GM23338 (cell line): ENCODE data around the gene MORN3. TPM values are rescaled to one million over a fixed set of nuclear protein-coding genes. Genes with fewer than 3 reads are reported as not detected.

Experiments
- ATAC-seq: fragments of 200-7000 bp; cut with Tn5 transposase; 3 replicates; pipeline ENCODE4 v1.9.1; 2020
- DNase-seq: peaks from one replicate; pipeline ENCODE4 v3.0.0-alpha.2; 2015; ENCODE audit warnings: low spot score
- H2AFZ ChIP-seq: fragments of 200-600 bp; sonication (generic); 2 replicates; pipeline ENCODE4 v1.8.0; 2016; ENCODE audit warnings: antibody characterized with exemption, mild to moderate bottlenecking, moderate library complexity
- H3F3A ChIP-seq: fragments of 200-600 bp; sonication (generic); replicated peaks from 2 replicates; pipeline ENCODE4 v1.8.0; 2017; ENCODE audit warnings: antibody characterized with exemption, mixed run types, low read depth
- H3K27ac ChIP-seq: fragments of 200-600 bp; sonication (generic); 2 replicates; pipeline ENCODE4 v1.6.1; 2016; ENCODE audit warnings: low read depth
- H3K27me3 ChIP-seq: fragments of 200-600 bp; sonication (generic); 2 replicates; pipeline ENCODE4 v1.8.0; 2016; ENCODE audit warnings: mild to moderate bottlenecking, mixed run types, moderate library complexity; ENCODE audit not compliant: insufficient read depth
- H3K36me3 ChIP-seq: fragments of 200-600 bp; sonication (generic); 2 replicates; pipeline ENCODE4 v1.8.0; 2016; ENCODE audit warnings: mild to moderate bottlenecking; ENCODE audit not compliant: insufficient read depth
- H3K4me1 ChIP-seq: fragments of 200-600 bp; sonication (generic); 2 replicates; pipeline ENCODE4 v1.8.0; 2016; ENCODE audit warnings: mild to moderate bottlenecking, moderate library complexity; ENCODE audit not compliant: insufficient read depth
- H3K4me2 ChIP-seq: fragments of 200-600 bp; sonication (generic); 2 replicates; pipeline ENCODE4 v1.7.1; 2017; ENCODE audit warnings: mixed run types
- H3K4me3 ChIP-seq: fragments of 200-600 bp; sonication (generic); 2 replicates; pipeline ENCODE4 v1.6.1; 2016; ENCODE audit warnings: mixed run types
- H3K79me2 ChIP-seq: fragments of 200-600 bp; sonication (generic); replicated peaks from 2 replicates; pipeline ENCODE4 v1.8.0; 2017; ENCODE audit warnings: mild to moderate bottlenecking; ENCODE audit not compliant: insufficient read depth
- H3K9me2 ChIP-seq: fragments of 200-600 bp; sonication (generic); 2 replicates; pipeline ENCODE4 v1.8.0; 2017; ENCODE audit not compliant: insufficient read depth
- H4K20me1 ChIP-seq: fragments of 200-600 bp; sonication (generic); replicated peaks from 2 replicates; pipeline ENCODE4 v1.8.0; 2017; ENCODE audit warnings: mild to moderate bottlenecking; ENCODE audit not compliant: insufficient read depth
- H3K27ac Mint-ChIP-seq: 2 replicates; pipeline ENCODE4 v1.8.0; 2020; ENCODE audit warnings: inconsistent platforms, mild to moderate bottlenecking, moderate library complexity, mixed read lengths
- H3K27me3 Mint-ChIP-seq: 3 replicates; pipeline ENCODE4 v1.8.0; 2022; ENCODE audit warnings: low read depth, mild to moderate bottlenecking, moderate library complexity, mixed read lengths, inconsistent platforms; ENCODE audit not compliant: insufficient read depth, poor library complexity
- H3K36me3 Mint-ChIP-seq: 3 replicates; pipeline ENCODE4 v1.8.0; 2021; ENCODE audit warnings: low read depth, mild to moderate bottlenecking, inconsistent platforms, moderate library complexity, mixed read lengths
- H3K4me1 Mint-ChIP-seq: 3 replicates; pipeline ENCODE4 v1.8.0; 2020; ENCODE audit warnings: mild to moderate bottlenecking, inconsistent platforms, mixed read lengths
- H3K4me3 Mint-ChIP-seq: 3 replicates; pipeline ENCODE4 v1.8.0; 2021; ENCODE audit warnings: moderate library complexity, mild to moderate bottlenecking, inconsistent platforms, mixed read lengths
- H3K9me3 Mint-ChIP-seq: 3 replicates; pipeline ENCODE4 v1.8.0; 2020; ENCODE audit warnings: moderate library complexity, mild to moderate bottlenecking, inconsistent platforms, mixed read lengths
- CREB1 ChIP-seq: fragments of 250-450 bp; sonication (Bioruptor Pico); IDR thresholded peaks from 2 replicates; pipeline ENCODE4 v1.5.0; 2020; ENCODE audit warnings: low read depth, mild to moderate bottlenecking, moderate library complexity
- EZH2 ChIP-seq: fragments of 200-600 bp; sonication (generic); IDR thresholded peaks from one replicate; pipeline ENCODE4 v1.8.0; 2017; ENCODE audit warnings: antibody characterized with exemption, mild to moderate bottlenecking, low read depth; ENCODE audit not compliant: unreplicated experiment
- EZH2phosphoT487 ChIP-seq: fragments of 200-600 bp; sonication (generic); IDR thresholded peaks from one replicate; pipeline ENCODE4 v1.8.1; 2018; ENCODE audit warnings: antibody characterized with exemption; ENCODE audit not compliant: unreplicated experiment
- JUNB ChIP-seq: IDR thresholded peaks from one replicate; pipeline ENCODE4 v1.6.1; 2016; ENCODE audit warnings: antibody characterized with exemption; ENCODE audit not compliant: unreplicated experiment
- POLR2AphosphoS5 ChIP-seq: IDR thresholded peaks from 2 replicates; pipeline ENCODE4 v1.6.1; 2016; ENCODE audit warnings: antibody characterized with exemption, low read depth
- STAT1 ChIP-seq: IDR thresholded peaks from one replicate; pipeline ENCODE4 v1.6.1; 2016; ENCODE audit warnings: antibody characterized with exemption; ENCODE audit not compliant: unreplicated experiment
- ZNF331 ChIP-seq: fragments of 250-450 bp; sonication (Bioruptor Pico); IDR thresholded peaks from 2 replicates; pipeline ENCODE4 v1.5.0; 2020; ENCODE audit warnings: low read depth, mild to moderate bottlenecking, moderate library complexity
- polyA plus RNA-seq: library from polyadenylated mRNA; unstranded; fragments of >200 nt; fragmentation: Nextera tagmentation; extraction: Ambion mirVana; gene quantifications from 2 replicates; pipeline ENCODE4 v1.2.1, GENCODE V29; 2016
- total RNA-seq: library from RNA; depleted of rRNA; stranded (reverse); fragments of >200 nt; shearing (Covaris generic); gene quantifications from 2 replicates; pipeline ENCODE4 v1.2.3, GENCODE V29; 2014
- TF ChIP-seq, protein P1 (sequence below): fragments of 250-450 bp; sonication (Bioruptor Pico); IDR thresholded peaks from 2 replicates; pipeline ENCODE4 v1.5.0; 2020; ENCODE audit warnings: mild to moderate bottlenecking, moderate library complexity
- TF ChIP-seq, protein P2 (sequence below), 2 experiments: fragments of 200-600 bp in 1 of 2; sonication (generic) in 1 of 2; conservative IDR thresholded peaks; 2 replicates each; pipeline versions ENCODE4 v1.5.1 to v1.6.1; 2016 to 2017; ENCODE audit warnings: antibody characterized with exemption in 2 of 2, low read depth in 2 of 2, mild to moderate bottlenecking in 2 of 2, moderate library complexity in 1 of 2

MORN3 gene
- total and polyA plus RNA-seq, 2 experiments from 2014 or later = 0.14 to 0.36 TPM

DNA sequence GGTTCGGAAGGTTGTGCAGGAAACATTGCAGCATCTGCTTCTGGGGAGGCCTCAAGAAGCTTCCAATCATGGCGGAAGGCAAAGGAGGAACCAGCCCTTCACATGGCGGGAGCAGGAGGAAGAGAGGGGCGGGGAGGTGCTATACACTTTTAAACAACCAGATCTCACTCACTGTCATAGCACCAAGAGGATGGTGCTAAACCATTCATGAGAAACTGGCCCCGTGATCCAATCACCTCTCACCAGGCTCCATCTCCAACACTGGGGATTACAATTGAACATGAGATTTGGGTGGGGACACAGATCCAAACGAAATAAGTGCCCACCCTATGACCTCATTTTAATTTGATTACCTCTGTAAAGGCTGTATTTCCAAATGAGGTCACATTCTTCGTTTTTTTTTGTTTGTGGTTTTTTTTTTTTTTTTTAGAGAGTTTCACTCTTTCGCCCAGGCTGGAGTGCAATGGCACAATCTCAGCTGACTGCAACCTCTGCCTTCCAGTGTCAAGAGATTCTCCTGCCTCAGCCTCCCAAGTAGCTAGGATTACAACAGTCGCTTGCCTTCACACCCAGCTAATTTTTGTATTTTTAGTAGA is 54.5 kb downstream of the MORN3 start:
- no peak overlapping the region for H3K4me3 ChIP-seq
- H3K4me1 ChIP-seq = peaks cover 20% of the 10 kb centered on the region
- no peaks in the 10 kb centered on the region for H3K27me3 ChIP-seq
- DNase-seq (no peak), ATAC-seq (no peak)
- no peak for TF ChIP-seq JUNB
- TF ChIP-seq, protein P1, sequence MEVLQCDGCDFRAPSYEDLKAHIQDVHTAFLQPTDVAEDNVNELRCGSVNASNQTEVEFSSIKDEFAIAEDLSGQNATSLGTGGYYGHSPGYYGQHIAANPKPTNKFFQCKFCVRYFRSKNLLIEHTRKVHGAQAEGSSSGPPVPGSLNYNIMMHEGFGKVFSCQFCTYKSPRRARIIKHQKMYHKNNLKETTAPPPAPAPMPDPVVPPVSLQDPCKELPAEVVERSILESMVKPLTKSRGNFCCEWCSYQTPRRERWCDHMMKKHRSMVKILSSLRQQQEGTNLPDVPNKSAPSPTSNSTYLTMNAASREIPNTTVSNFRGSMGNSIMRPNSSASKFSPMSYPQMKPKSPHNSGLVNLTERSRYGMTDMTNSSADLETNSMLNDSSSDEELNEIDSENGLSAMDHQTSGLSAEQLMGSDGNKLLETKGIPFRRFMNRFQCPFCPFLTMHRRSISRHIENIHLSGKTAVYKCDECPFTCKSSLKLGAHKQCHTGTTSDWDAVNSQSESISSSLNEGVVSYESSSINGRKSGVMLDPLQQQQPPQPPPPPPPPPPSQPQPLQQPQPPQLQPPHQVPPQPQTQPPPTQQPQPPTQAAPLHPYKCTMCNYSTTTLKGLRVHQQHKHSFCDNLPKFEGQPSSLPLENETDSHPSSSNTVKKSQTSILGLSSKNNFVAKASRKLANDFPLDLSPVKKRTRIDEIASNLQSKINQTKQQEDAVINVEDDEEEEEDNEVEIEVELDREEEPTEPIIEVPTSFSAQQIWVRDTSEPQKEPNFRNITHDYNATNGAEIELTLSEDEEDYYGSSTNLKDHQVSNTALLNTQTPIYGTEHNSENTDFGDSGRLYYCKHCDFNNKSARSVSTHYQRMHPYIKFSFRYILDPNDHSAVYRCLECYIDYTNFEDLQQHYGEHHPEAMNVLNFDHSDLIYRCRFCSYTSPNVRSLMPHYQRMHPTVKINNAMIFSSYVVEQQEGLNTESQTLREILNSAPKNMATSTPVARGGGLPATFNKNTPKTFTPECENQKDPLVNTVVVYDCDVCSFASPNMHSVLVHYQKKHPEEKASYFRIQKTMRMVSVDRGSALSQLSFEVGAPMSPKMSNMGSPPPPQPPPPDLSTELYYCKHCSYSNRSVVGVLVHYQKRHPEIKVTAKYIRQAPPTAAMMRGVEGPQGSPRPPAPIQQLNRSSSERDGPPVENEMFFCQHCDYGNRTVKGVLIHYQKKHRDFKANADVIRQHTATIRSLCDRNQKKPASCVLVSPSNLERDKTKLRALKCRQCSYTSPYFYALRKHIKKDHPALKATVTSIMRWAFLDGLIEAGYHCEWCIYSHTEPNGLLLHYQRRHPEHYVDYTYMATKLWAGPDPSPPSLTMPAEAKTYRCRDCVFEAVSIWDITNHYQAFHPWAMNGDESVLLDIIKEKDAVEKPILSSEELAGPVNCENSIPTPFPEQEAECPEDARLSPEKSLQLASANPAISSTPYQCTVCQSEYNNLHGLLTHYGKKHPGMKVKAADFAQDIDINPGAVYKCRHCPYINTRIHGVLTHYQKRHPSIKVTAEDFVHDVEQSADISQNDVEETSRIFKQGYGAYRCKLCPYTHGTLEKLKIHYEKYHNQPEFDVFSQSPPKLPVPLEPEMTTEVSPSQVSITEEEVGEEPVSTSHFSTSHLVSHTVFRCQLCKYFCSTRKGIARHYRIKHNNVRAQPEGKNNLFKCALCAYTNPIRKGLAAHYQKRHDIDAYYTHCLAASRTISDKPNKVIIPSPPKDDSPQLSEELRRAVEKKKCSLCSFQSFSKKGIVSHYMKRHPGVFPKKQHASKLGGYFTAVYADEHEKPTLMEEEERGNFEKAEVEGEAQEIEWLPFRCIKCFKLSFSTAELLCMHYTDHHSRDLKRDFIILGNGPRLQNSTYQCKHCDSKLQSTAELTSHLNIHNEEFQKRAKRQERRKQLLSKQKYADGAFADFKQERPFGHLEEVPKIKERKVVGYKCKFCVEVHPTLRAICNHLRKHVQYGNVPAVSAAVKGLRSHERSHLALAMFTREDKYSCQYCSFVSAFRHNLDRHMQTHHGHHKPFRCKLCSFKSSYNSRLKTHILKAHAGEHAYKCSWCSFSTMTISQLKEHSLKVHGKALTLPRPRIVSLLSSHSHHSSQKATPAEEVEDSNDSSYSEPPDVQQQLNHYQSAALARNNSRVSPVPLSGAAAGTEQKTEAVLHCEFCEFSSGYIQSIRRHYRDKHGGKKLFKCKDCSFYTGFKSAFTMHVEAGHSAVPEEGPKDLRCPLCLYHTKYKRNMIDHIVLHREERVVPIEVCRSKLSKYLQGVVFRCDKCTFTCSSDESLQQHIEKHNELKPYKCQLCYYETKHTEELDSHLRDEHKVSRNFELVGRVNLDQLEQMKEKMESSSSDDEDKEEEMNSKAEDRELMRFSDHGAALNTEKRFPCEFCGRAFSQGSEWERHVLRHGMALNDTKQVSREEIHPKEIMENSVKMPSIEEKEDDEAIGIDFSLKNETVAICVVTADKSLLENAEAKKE (CRISPR knock-in tag) = no peak
- no peak for TF ChIP-seq POLR2AphosphoS5
- no peak for TF ChIP-seq CREB1 (CRISPR knock-in tag)
- TF ChIP-seq STAT1 = no peak
- no peak for TF ChIP-seq EZH2
- no peak for TF ChIP-seq ZNF331 (CRISPR knock-in tag)
- no peak for TF ChIP-seq EZH2phosphoT487
- TF ChIP-seq, protein P2, sequence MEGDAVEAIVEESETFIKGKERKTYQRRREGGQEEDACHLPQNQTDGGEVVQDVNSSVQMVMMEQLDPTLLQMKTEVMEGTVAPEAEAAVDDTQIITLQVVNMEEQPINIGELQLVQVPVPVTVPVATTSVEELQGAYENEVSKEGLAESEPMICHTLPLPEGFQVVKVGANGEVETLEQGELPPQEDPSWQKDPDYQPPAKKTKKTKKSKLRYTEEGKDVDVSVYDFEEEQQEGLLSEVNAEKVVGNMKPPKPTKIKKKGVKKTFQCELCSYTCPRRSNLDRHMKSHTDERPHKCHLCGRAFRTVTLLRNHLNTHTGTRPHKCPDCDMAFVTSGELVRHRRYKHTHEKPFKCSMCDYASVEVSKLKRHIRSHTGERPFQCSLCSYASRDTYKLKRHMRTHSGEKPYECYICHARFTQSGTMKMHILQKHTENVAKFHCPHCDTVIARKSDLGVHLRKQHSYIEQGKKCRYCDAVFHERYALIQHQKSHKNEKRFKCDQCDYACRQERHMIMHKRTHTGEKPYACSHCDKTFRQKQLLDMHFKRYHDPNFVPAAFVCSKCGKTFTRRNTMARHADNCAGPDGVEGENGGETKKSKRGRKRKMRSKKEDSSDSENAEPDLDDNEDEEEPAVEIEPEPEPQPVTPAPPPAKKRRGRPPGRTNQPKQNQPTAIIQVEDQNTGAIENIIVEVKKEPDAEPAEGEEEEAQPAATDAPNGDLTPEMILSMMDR (conservative IDR thresholded peaks at IDR 0.05; ENCODE audit: low read depth in 2 of 2) = no peak
- no peaks in the 10 kb centered on the region for H4K20me1 ChIP-seq
- H3K27ac ChIP-seq = no peak overlapping the region
- peaks cover 6% of the 10 kb centered on the region; the same call in 1 of the 2 replicates for H3F3A ChIP-seq
- no peaks in the 10 kb centered on the region for H3K36me3 ChIP-seq
- H3K79me2 ChIP-seq = no peaks in the 10 kb centered on the region
- 0 out of 2 replicates have a peak, but pooled peaks cover 4% of the 10 kb centered on the region for H3K9me2 ChIP-seq
- H3K4me2 ChIP-seq = no peak overlapping the region
- H3K9me3 Mint-ChIP-seq = no peaks in the 10 kb centered on the region
- H3K4me3 Mint-ChIP-seq = no peak overlapping the region
- no peak overlapping the region for H2AFZ ChIP-seq
- peaks cover 20% of the 10 kb centered on the region for H3K4me1 Mint-ChIP-seq
- no peak overlapping the region for H3K27ac Mint-ChIP-seq
- H3K27me3 Mint-ChIP-seq = peaks cover 16% of the 10 kb centered on the region
- no peaks in the 10 kb centered on the region for H3K36me3 Mint-ChIP-seq
